Measurements from ENCODE around the gene AOPEP.

The AOPEP gene

DNA sequence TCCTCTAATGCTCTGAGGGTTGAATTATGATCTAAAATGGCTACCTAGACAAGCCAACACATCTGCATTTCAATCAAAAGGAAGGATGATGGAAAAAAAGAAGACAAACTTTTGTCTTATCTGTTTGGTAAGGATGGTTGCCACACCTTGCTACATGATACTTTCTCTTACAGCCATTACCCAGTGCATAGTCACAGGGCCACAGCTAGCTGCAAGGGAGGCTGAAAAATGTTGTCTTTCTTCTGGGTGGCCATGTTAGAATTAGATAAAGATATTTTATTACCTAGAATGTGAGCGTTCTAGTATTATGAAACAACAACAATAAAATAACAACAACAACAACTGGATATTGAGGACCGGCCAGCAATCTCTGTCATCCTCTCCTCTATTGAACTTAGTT is 4.7 kb upstream of the AOPEP start:
- TF ChIP-seq, protein P1, sequence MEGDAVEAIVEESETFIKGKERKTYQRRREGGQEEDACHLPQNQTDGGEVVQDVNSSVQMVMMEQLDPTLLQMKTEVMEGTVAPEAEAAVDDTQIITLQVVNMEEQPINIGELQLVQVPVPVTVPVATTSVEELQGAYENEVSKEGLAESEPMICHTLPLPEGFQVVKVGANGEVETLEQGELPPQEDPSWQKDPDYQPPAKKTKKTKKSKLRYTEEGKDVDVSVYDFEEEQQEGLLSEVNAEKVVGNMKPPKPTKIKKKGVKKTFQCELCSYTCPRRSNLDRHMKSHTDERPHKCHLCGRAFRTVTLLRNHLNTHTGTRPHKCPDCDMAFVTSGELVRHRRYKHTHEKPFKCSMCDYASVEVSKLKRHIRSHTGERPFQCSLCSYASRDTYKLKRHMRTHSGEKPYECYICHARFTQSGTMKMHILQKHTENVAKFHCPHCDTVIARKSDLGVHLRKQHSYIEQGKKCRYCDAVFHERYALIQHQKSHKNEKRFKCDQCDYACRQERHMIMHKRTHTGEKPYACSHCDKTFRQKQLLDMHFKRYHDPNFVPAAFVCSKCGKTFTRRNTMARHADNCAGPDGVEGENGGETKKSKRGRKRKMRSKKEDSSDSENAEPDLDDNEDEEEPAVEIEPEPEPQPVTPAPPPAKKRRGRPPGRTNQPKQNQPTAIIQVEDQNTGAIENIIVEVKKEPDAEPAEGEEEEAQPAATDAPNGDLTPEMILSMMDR (IDR thresholded peaks at IDR 0.05; ENCODE audit: low read length), result no peak
- TF ChIP-seq EZH2 (IDR thresholded peaks at IDR 0.05; ENCODE audit: borderline replicate concordance, low read length), result no peak
- Histone ChIP-seq H3K27ac (ENCODE audit: low read depth, low read length, poor library complexity, severe bottlenecking) (no peak overlapping the region), H3K9me3 (ENCODE audit: low read length) (peaks cover 22% of the 10 kb centered on the region), H3K27me3 (ENCODE audit: insufficient read depth, low read length) (no peaks in the 10 kb centered on the region), H3K4me3 (ENCODE audit: low read depth, low read length, poor library complexity, severe bottlenecking) (no peak overlapping the region), H3K9ac (ENCODE audit: low read length) (no peak overlapping the region), H3K79me2 (ENCODE audit: insufficient read depth, low read length) (0 out of 2 replicates have a peak, but pooled peaks cover under 1% of the 10 kb centered on the region), H3F3A (ENCODE audit: insufficient read depth, low read length) (no peaks in the 10 kb centered on the region), H3K4me2 (ENCODE audit: low read length) (no peak overlapping the region), H4K20me1 (ENCODE audit: insufficient read depth, low read length) (no peaks in the 10 kb centered on the region), H3K9me2 (ENCODE audit: low read depth, low read length) (no peaks in the 10 kb centered on the region), H3K4me1 (ENCODE audit: insufficient read depth, low read length, severe bottlenecking) (peaks cover 4% of the 10 kb centered on the region), H2AFZ (ENCODE audit: low read length) (peak overlapping the region; percentile 86; the same call in 1 of the 2 replicates), H3K36me3 (ENCODE audit: insufficient read depth, low read length) (no peaks in the 10 kb centered on the region)

DNA sequence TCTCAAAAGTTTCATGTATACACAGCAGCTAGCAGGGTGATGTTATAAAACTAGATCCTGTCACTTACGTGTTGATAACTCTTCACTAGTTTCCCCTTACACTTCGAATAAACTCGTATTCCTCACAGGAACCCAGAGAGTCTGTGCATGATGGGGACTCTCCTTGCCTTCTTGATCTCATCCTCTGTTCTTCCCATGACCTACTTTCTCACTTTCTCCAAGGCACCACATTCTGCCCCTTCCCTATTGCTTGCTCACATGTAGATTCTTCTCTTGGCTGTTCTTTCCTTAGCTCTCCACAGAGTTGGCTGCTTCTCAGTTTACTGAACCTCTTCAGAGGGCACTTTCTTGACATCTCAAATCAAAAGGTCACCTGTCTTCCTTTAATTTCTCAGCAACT is 1.2 kb upstream of the AOPEP start:
- Histone ChIP-seq H3K9ac (ENCODE audit: low read length) (no peak overlapping the region), H3K4me3 (ENCODE audit: low read depth, low read length, poor library complexity, severe bottlenecking) (no peak overlapping the region), H3K9me3 (ENCODE audit: low read length) (peaks cover 11% of the 10 kb centered on the region), H3K79me2 (ENCODE audit: insufficient read depth, low read length) (peaks cover 17% of the 10 kb centered on the region), H3K36me3 (ENCODE audit: insufficient read depth, low read length) (no peaks in the 10 kb centered on the region), H3K27me3 (ENCODE audit: insufficient read depth, low read length) (no peaks in the 10 kb centered on the region), H4K20me1 (ENCODE audit: insufficient read depth, low read length) (no peaks in the 10 kb centered on the region), H3K9me2 (ENCODE audit: low read depth, low read length) (no peaks in the 10 kb centered on the region), H3K27ac (ENCODE audit: low read depth, low read length, poor library complexity, severe bottlenecking) (no peak overlapping the region), H3K4me1 (ENCODE audit: insufficient read depth, low read length, severe bottlenecking) (peaks cover 22% of the 10 kb centered on the region), H3F3A (ENCODE audit: insufficient read depth, low read length) (no peaks in the 10 kb centered on the region), H3K4me2 (ENCODE audit: low read length) (no peak overlapping the region), H2AFZ (ENCODE audit: low read length) (peak overlapping the region; percentile 76)
- TF ChIP-seq EZH2 (IDR thresholded peaks at IDR 0.05; ENCODE audit: borderline replicate concordance, low read length), result no peak

DNA sequence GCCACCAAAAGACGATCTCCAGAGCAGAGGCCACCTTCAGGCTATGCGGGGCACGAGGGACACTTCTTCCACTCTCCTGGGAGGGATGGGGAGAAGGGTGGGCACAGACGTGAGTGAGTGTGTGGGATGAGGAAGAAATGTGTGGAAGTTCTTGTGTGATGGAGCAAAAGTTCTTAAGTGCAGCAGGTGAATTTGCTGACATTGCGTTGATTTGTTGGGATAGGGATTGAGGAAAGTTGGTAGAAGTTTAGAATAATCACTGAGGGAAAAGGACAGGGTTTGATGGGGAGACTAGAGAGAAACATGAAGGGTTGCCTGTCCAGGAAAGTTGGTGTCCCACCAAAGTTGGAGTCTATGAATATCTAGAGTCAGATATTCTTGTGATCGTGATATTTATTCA is 2.2 kb downstream of the AOPEP start:
- no peaks in the 10 kb centered on the region for H4K20me1 ChIP-seq (ENCODE audit: insufficient read depth, low read length)

More for the DNA sequence above, 2.2 kb downstream of the AOPEP start:
- no peak overlapping the region for H3K4me2 ChIP-seq (ENCODE audit: low read length)
- no peaks in the 10 kb centered on the region for H3K27me3 ChIP-seq (ENCODE audit: insufficient read depth, low read length)
- H3K9me2 ChIP-seq (ENCODE audit: low read depth, low read length), result no peaks in the 10 kb centered on the region
- no peak for TF ChIP-seq EZH2 (IDR thresholded peaks at IDR 0.05; ENCODE audit: borderline replicate concordance, low read length)
- TF ChIP-seq, protein P1 (IDR thresholded peaks at IDR 0.05; ENCODE audit: low read length), result no peak
- H3K36me3 ChIP-seq (ENCODE audit: insufficient read depth, low read length), result peaks cover 6% of the 10 kb centered on the region; the same call in 1 of the 2 replicates
- no peaks in the 10 kb centered on the region for H3F3A ChIP-seq (ENCODE audit: insufficient read depth, low read length)
- peaks cover 22% of the 10 kb centered on the region for H3K4me1 ChIP-seq (ENCODE audit: insufficient read depth, low read length, severe bottlenecking)
- H3K4me3 ChIP-seq (ENCODE audit: low read depth, low read length, poor library complexity, severe bottlenecking), result no peak overlapping the region
- no peak overlapping the region for H3K27ac ChIP-seq (ENCODE audit: low read depth, low read length, poor library complexity, severe bottlenecking)
- no peak overlapping the region for H2AFZ ChIP-seq (ENCODE audit: low read length)
- H3K9ac ChIP-seq (ENCODE audit: low read length), result no peak overlapping the region
- H3K9me3 ChIP-seq (ENCODE audit: low read length), result no peaks in the 10 kb centered on the region
- H3K79me2 ChIP-seq (ENCODE audit: insufficient read depth, low read length), result peaks cover 20% of the 10 kb centered on the region

All from OCI-LY1 (cell line).